Measurements from ENCODE around the gene PECR.

DNA sequence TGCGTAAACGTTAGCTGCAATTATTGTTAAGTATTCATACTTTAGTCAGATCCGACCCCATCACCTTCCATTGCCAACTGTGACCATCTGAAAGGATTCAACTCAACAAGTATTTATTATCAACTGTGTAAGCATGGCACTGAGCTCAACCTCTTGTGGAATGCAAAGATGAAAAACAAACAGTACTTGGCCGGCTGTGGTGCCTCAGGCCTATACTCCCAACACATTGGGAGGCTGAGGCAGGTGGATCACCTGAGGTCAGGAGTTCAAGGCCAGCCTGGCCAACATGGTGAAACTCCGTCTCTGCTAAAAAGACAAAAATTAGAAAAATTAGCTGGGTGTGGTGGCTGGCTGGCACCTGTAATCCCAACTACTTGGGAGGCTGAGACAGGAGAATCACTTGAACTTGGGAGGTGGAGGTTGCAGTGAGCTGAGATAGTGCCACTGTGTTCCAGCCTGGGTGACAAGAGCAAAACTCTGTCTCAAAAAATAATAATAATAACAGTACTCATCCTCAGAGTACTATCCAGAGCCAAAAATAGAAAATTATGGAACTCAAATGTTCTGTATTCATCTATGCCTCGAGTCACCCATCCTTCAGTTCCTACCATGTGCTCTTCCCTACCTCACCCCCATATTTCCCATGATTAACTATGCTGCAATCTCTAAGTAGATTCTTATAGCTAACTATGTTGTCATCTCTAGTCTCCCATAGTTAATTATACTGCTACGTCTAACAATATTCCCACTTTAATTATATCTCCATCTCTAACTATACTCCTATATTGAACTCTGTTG is 59.6 kb downstream of the PECR start:
- TF ChIP-seq CTCF (IDR thresholded peaks at IDR 0.05) (no peak), POLR2A (IDR thresholded peaks at IDR 0.05) (no peak)

All from Peyer's patch (tissue), 4 donors.